HG03196 (cell line): ENCODE results near the gene CD300LG.
"Not testable (repeated sequence)": the region's sequence is repeated elsewhere in the genome, so short reads cannot be mapped to it uniquely, and the experiment has no call there.

Experiments used
- ATAC-seq: cut with Tn5 transposase; IDR thresholded peaks from one replicate; pipeline ENCODE4 v1.9.1; 2021; ENCODE audit not compliant: unreplicated experiment

CD300LG gene

GRCh38 chr17:43852571-43852970 lies 5.6 kb downstream of the CD300LG start:
- no peak for ATAC-seq

- no peak for ATAC-seq
Observed at GRCh38 chr17:43853546-43853945, 6.6 kb downstream of the CD300LG start.

GRCh38 chr17:43854498-43854897 lies 7.5 kb downstream of the CD300LG start:
- no peak for ATAC-seq

- no peak for ATAC-seq
Observed at GRCh38 chr17:43855061-43855460, 8.1 kb downstream of the CD300LG start.

- ATAC-seq, result no peak
Observed at GRCh38 chr17:43856141-43856540, 9.2 kb downstream of the CD300LG start.

GRCh38 chr17:43857141-43857540 lies 10.2 kb downstream of the CD300LG start:
- ATAC-seq, result no peak

- no peak for ATAC-seq
Observed at GRCh38 chr17:43857957-43858600, 11.1 kb downstream of the CD300LG start.

GRCh38 chr17:43860077-43860725 lies 13.2 kb downstream of the CD300LG start:
- ATAC-seq, result no peak

- ATAC-seq, result no peak
Observed at GRCh38 chr17:43860927-43861622, 14.1 kb downstream of the CD300LG start.

GRCh38 chr17:43861960-43862359 lies 15.0 kb downstream of the CD300LG start:
- ATAC-seq, result no peak

- no peak for ATAC-seq
Observed at GRCh38 chr17:43864161-43864984, 17.4 kb downstream of the CD300LG start.

GRCh38 chr17:43868226-43868994 lies 21.4 kb downstream of the CD300LG start:
- no peak for ATAC-seq

- ATAC-seq, result not testable (repeated sequence)
Observed at GRCh38 chr17:43869031-43869430, 22.1 kb downstream of the CD300LG start.

- ATAC-seq, result no peak
Observed at GRCh38 chr17:43871946-43872690, 25.1 kb downstream of the CD300LG start.

GRCh38 chr17:43873091-43873490 lies 26.1 kb downstream of the CD300LG start:
- no peak for ATAC-seq

- no peak for ATAC-seq
Observed at GRCh38 chr17:43873815-43874214, 26.8 kb downstream of the CD300LG start.

- ATAC-seq, result no peak
Observed at GRCh38 chr17:43874293-43874692, 27.3 kb downstream of the CD300LG start.

- ATAC-seq, result no peak
Observed at GRCh38 chr17:43875476-43876147, 28.6 kb downstream of the CD300LG start.

GRCh38 chr17:43877031-43877430 lies 30.1 kb downstream of the CD300LG start:
- ATAC-seq, result no peak
